GM23338 (cell line): ENCODE results near the gene FER. TPM values are rescaled to one million over a fixed set of nuclear protein-coding genes. Genes with fewer than 3 reads are reported as not detected.
A peak's percentile ranks its signal among the peaks of the same experiment; 100 is the strongest.

Source experiments
- ATAC-seq: fragments of 200-7000 bp; cut with Tn5 transposase; 3 replicates; pipeline ENCODE4 v1.9.1; 2020
- DNase-seq: peaks from one replicate; pipeline ENCODE4 v3.0.0-alpha.2; 2015; ENCODE audit warnings: low spot score
- H2AFZ ChIP-seq: fragments of 200-600 bp; sonication (generic); 2 replicates; pipeline ENCODE4 v1.8.0; 2016; ENCODE audit warnings: antibody characterized with exemption, mild to moderate bottlenecking, moderate library complexity
- H3F3A ChIP-seq: fragments of 200-600 bp; sonication (generic); replicated peaks from 2 replicates; pipeline ENCODE4 v1.8.0; 2017; ENCODE audit warnings: antibody characterized with exemption, mixed run types, low read depth
- H3K27ac ChIP-seq: fragments of 200-600 bp; sonication (generic); 2 replicates; pipeline ENCODE4 v1.6.1; 2016; ENCODE audit warnings: low read depth
- H3K27me3 ChIP-seq: fragments of 200-600 bp; sonication (generic); 2 replicates; pipeline ENCODE4 v1.8.0; 2016; ENCODE audit warnings: mild to moderate bottlenecking, mixed run types, moderate library complexity; ENCODE audit not compliant: insufficient read depth
- H3K36me3 ChIP-seq: fragments of 200-600 bp; sonication (generic); 2 replicates; pipeline ENCODE4 v1.8.0; 2016; ENCODE audit warnings: mild to moderate bottlenecking; ENCODE audit not compliant: insufficient read depth
- H3K4me1 ChIP-seq: fragments of 200-600 bp; sonication (generic); 2 replicates; pipeline ENCODE4 v1.8.0; 2016; ENCODE audit warnings: mild to moderate bottlenecking, moderate library complexity; ENCODE audit not compliant: insufficient read depth
- H3K4me2 ChIP-seq: fragments of 200-600 bp; sonication (generic); 2 replicates; pipeline ENCODE4 v1.7.1; 2017; ENCODE audit warnings: mixed run types
- H3K4me3 ChIP-seq: fragments of 200-600 bp; sonication (generic); 2 replicates; pipeline ENCODE4 v1.6.1; 2016; ENCODE audit warnings: mixed run types
- H3K79me2 ChIP-seq: fragments of 200-600 bp; sonication (generic); replicated peaks from 2 replicates; pipeline ENCODE4 v1.8.0; 2017; ENCODE audit warnings: mild to moderate bottlenecking; ENCODE audit not compliant: insufficient read depth
- H3K9me2 ChIP-seq: fragments of 200-600 bp; sonication (generic); 2 replicates; pipeline ENCODE4 v1.8.0; 2017; ENCODE audit not compliant: insufficient read depth
- H4K20me1 ChIP-seq: fragments of 200-600 bp; sonication (generic); replicated peaks from 2 replicates; pipeline ENCODE4 v1.8.0; 2017; ENCODE audit warnings: mild to moderate bottlenecking; ENCODE audit not compliant: insufficient read depth
- H3K27ac Mint-ChIP-seq: 2 replicates; pipeline ENCODE4 v1.8.0; 2020; ENCODE audit warnings: inconsistent platforms, mild to moderate bottlenecking, moderate library complexity, mixed read lengths
- H3K27me3 Mint-ChIP-seq: 3 replicates; pipeline ENCODE4 v1.8.0; 2022; ENCODE audit warnings: low read depth, mild to moderate bottlenecking, moderate library complexity, mixed read lengths, inconsistent platforms; ENCODE audit not compliant: insufficient read depth, poor library complexity
- H3K36me3 Mint-ChIP-seq: 3 replicates; pipeline ENCODE4 v1.8.0; 2021; ENCODE audit warnings: low read depth, mild to moderate bottlenecking, inconsistent platforms, moderate library complexity, mixed read lengths
- H3K4me1 Mint-ChIP-seq: 3 replicates; pipeline ENCODE4 v1.8.0; 2020; ENCODE audit warnings: mild to moderate bottlenecking, inconsistent platforms, mixed read lengths
- H3K4me3 Mint-ChIP-seq: 3 replicates; pipeline ENCODE4 v1.8.0; 2021; ENCODE audit warnings: moderate library complexity, mild to moderate bottlenecking, inconsistent platforms, mixed read lengths
- H3K9me3 Mint-ChIP-seq: 3 replicates; pipeline ENCODE4 v1.8.0; 2020; ENCODE audit warnings: moderate library complexity, mild to moderate bottlenecking, inconsistent platforms, mixed read lengths
- EZH2 ChIP-seq: fragments of 200-600 bp; sonication (generic); IDR thresholded peaks from one replicate; pipeline ENCODE4 v1.8.0; 2017; ENCODE audit warnings: antibody characterized with exemption, mild to moderate bottlenecking, low read depth; ENCODE audit not compliant: unreplicated experiment
- NANOG ChIP-seq: IDR thresholded peaks from 2 replicates; pipeline ENCODE4 v1.6.1; 2016; ENCODE audit warnings: antibody characterized with exemption, borderline replicate concordance
- POLR2AphosphoS5 ChIP-seq: IDR thresholded peaks from 2 replicates; pipeline ENCODE4 v1.6.1; 2016; ENCODE audit warnings: antibody characterized with exemption, low read depth
- ZNF114 ChIP-seq: fragments of 250-450 bp; sonication (Bioruptor Pico); IDR thresholded peaks from 2 replicates; pipeline ENCODE4 v1.5.0; 2020; ENCODE audit warnings: mild to moderate bottlenecking, moderate library complexity
- polyA plus RNA-seq: library from polyadenylated mRNA; unstranded; fragments of >200 nt; fragmentation: Nextera tagmentation; extraction: Ambion mirVana; gene quantifications from 2 replicates; pipeline ENCODE4 v1.2.1, GENCODE V29; 2016
- total RNA-seq: library from RNA; depleted of rRNA; stranded (reverse); fragments of >200 nt; shearing (Covaris generic); gene quantifications from 2 replicates; pipeline ENCODE4 v1.2.3, GENCODE V29; 2014
- TF ChIP-seq, protein P1 (sequence below), 2 experiments: fragments of 200-600 bp in 1 of 2; sonication (generic) in 1 of 2; conservative IDR thresholded peaks; 2 replicates each; pipeline versions ENCODE4 v1.5.1 to v1.6.1; 2016 to 2017; ENCODE audit warnings: antibody characterized with exemption in 2 of 2, low read depth in 2 of 2, mild to moderate bottlenecking in 2 of 2, moderate library complexity in 1 of 2
- TF ChIP-seq, protein P2 (sequence below): IDR thresholded peaks from one replicate; pipeline ENCODE4 v1.6.1; 2018; ENCODE audit warnings: antibody characterized with exemption; ENCODE audit not compliant: unreplicated experiment

Gene FER
- total and polyA plus RNA-seq, 2 experiments from 2014 or later = 17.4 to 34.8 TPM

DNA sequence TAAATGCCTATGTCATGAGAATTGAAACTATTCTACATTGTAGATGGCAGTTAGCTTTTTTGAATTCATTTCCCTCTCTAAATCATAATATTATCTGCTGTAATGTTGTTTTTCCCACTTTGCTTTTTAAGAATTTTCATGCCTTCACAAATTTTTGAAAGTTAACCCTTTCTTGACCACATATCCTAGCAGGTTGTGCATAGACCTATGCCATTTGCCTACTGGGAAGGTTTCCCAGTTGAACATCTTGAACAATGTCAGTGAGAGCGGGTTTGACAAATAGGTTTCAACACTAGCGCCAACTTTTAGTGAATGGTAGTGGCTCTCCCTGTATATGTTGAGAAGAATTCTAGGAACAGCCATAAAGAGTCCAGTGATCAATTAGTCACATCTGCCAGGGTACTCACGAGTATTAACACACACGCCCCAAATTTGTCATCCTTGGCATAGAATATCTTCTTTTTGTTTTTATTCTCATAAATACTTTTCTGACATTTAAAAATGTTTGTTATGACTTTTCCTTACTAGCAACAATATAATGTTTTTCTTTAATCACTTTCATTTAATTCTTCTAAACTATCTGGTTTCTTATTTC lies 354.5 kb downstream of the FER start (continued):
- TF ChIP-seq ZNF114 (CRISPR knock-in tag) = no peak
- TF ChIP-seq, protein P1, sequence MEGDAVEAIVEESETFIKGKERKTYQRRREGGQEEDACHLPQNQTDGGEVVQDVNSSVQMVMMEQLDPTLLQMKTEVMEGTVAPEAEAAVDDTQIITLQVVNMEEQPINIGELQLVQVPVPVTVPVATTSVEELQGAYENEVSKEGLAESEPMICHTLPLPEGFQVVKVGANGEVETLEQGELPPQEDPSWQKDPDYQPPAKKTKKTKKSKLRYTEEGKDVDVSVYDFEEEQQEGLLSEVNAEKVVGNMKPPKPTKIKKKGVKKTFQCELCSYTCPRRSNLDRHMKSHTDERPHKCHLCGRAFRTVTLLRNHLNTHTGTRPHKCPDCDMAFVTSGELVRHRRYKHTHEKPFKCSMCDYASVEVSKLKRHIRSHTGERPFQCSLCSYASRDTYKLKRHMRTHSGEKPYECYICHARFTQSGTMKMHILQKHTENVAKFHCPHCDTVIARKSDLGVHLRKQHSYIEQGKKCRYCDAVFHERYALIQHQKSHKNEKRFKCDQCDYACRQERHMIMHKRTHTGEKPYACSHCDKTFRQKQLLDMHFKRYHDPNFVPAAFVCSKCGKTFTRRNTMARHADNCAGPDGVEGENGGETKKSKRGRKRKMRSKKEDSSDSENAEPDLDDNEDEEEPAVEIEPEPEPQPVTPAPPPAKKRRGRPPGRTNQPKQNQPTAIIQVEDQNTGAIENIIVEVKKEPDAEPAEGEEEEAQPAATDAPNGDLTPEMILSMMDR (conservative IDR thresholded peaks at IDR 0.05; ENCODE audit: low read depth in 2 of 2) = no peak
- TF ChIP-seq POLR2AphosphoS5 = no peak

DNA sequence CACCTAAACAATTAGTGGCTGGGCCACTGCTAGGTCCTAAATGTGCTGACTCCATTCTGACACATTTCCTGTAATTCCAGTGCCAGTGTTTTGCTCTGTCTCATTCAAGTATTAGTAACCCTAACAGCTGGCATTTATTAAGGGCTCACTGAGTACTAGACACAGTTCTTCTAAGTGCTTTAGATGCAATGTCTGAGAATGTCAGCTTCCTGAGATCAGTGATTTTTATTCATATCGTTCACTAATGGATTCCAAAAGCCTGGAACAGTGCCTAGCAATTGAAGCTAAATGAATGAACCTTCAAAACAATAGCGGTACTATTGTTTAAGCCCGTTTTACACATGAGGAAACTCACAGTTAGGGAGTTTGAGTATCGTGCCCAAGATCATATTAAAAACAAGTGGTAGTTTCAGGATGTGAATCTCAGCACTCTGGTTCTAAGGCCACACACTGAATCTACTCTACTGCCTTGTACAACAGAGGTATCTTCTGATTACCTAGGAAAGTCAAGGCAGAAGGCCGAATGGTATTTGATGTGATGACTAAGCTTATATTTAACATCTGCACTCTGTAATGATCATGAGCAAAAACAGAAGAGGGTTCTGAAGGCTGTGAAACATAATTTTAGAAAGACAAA lies 358.1 kb downstream of the FER start:
- Mint-ChIP-seq H3K4me3 (no peak overlapping the region), H3K4me1 (peaks cover 5% of the 10 kb centered on the region; the same call in 2 of the 3 replicates), H3K27me3 (no peaks in the 10 kb centered on the region), H3K9me3 (no peaks in the 10 kb centered on the region), H3K36me3 (no peaks in the 10 kb centered on the region), H3K27ac (peak overlapping the region; percentile 6; the same call in 1 of the 2 replicates)
- DNase-seq (no peak), ATAC-seq (no peak)
- no peaks in the 10 kb centered on the region for H3K36me3 ChIP-seq
- H3K27me3 ChIP-seq = no peaks in the 10 kb centered on the region
- H3K9me2 ChIP-seq = no peaks in the 10 kb centered on the region
- no peak overlapping the region for H3K27ac ChIP-seq
- H3K4me3 ChIP-seq = no peak overlapping the region
- peaks cover 8% of the 10 kb centered on the region; the same call in 1 of the 2 replicates for H3K4me1 ChIP-seq
- H4K20me1 ChIP-seq = no peaks in the 10 kb centered on the region
- TF ChIP-seq POLR2AphosphoS5 = no peak
- TF ChIP-seq, protein P2, sequence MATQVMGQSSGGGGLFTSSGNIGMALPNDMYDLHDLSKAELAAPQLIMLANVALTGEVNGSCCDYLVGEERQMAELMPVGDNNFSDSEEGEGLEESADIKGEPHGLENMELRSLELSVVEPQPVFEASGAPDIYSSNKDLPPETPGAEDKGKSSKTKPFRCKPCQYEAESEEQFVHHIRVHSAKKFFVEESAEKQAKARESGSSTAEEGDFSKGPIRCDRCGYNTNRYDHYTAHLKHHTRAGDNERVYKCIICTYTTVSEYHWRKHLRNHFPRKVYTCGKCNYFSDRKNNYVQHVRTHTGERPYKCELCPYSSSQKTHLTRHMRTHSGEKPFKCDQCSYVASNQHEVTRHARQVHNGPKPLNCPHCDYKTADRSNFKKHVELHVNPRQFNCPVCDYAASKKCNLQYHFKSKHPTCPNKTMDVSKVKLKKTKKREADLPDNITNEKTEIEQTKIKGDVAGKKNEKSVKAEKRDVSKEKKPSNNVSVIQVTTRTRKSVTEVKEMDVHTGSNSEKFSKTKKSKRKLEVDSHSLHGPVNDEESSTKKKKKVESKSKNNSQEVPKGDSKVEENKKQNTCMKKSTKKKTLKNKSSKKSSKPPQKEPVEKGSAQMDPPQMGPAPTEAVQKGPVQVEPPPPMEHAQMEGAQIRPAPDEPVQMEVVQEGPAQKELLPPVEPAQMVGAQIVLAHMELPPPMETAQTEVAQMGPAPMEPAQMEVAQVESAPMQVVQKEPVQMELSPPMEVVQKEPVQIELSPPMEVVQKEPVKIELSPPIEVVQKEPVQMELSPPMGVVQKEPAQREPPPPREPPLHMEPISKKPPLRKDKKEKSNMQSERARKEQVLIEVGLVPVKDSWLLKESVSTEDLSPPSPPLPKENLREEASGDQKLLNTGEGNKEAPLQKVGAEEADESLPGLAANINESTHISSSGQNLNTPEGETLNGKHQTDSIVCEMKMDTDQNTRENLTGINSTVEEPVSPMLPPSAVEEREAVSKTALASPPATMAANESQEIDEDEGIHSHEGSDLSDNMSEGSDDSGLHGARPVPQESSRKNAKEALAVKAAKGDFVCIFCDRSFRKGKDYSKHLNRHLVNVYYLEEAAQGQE = no peak
- no peak for TF ChIP-seq EZH2
- H2AFZ ChIP-seq = no peak overlapping the region
- peak overlapping the region; percentile 56; the same call in 1 of the 2 replicates for H3K4me2 ChIP-seq
- H3K79me2 ChIP-seq = no peaks in the 10 kb centered on the region
- no peaks in the 10 kb centered on the region for H3F3A ChIP-seq

DNA sequence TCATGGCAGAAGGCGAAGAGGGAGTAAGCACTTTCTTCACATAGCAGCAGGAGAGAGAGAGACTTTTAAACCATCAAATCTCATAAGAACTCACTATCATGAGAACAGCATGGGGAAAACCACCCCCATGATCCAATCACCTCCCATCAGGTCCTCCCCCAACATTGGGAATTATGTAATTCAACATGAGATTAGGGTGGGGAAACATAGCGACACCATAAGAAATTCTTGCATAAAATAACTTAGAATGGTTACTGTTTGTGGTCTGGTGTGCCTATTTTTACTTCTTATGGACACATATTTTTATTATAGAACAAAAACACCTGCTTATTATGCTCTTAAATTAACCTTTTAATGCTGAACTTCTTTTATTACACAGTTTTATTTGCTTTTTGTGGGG lies 364.0 kb downstream of the FER start:
- H3F3A ChIP-seq = no peaks in the 10 kb centered on the region
- H2AFZ ChIP-seq = no peak overlapping the region
- H3K27ac Mint-ChIP-seq = peak overlapping the region; percentile 22; the same call in 1 of the 2 replicates
- ATAC-seq (no peak), DNase-seq (no peak)
- H3K36me3 ChIP-seq = no peaks in the 10 kb centered on the region
- no peaks in the 10 kb centered on the region for H3K27me3 ChIP-seq
- H4K20me1 ChIP-seq = no peaks in the 10 kb centered on the region
- no peak overlapping the region for H3K4me3 ChIP-seq
- H3K27ac ChIP-seq = no peak overlapping the region
- H3K4me1 ChIP-seq = no peaks in the 10 kb centered on the region
- no peaks in the 10 kb centered on the region for H3K9me3 Mint-ChIP-seq
- no peaks in the 10 kb centered on the region for H3K27me3 Mint-ChIP-seq
- TF ChIP-seq NANOG (no peak), ZNF114 (CRISPR knock-in tag) (no peak)
- H3K36me3 Mint-ChIP-seq = no peaks in the 10 kb centered on the region
- no peaks in the 10 kb centered on the region for H3K4me1 Mint-ChIP-seq
- H3K79me2 ChIP-seq = no peaks in the 10 kb centered on the region
- no peak overlapping the region for H3K4me3 Mint-ChIP-seq
- no peaks in the 10 kb centered on the region for H3K9me2 ChIP-seq
- no peak overlapping the region for H3K4me2 ChIP-seq
